Neural cell (in vitro differentiated cells): ENCODE results near the gene OXER1.

ENCODE experiments used
- CTCF ChIP-seq: fragments of 450-650 bp; IDR thresholded peaks from 2 replicates; pipeline ENCODE4 v1.5.1; 2014; ENCODE audit warnings: antibody characterized with exemption, mild to moderate bottlenecking, moderate library complexity; ENCODE audit not compliant: poor library complexity, severe bottlenecking
- EP300 ChIP-seq: fragments of 450-650 bp; conservative IDR thresholded peaks from 2 replicates; pipeline ENCODE4 v1.6.1; 2014; ENCODE audit warnings: antibody characterized with exemption, mild to moderate bottlenecking, moderate library complexity; ENCODE audit not compliant: poor library complexity, severe bottlenecking
- EZH2 ChIP-seq: fragments of 200-600, 300-800 bp; shearing (Covaris generic), sonication (generic); IDR thresholded peaks from 2 replicates; pipeline ENCODE4 v1.6.1; 2014; ENCODE audit warnings: antibody characterized with exemption, low read length, borderline replicate concordance, mild to moderate bottlenecking; ENCODE audit not compliant: insufficient read depth, poor library complexity, severe bottlenecking
- REST ChIP-seq: IDR thresholded peaks from 2 replicates; pipeline ENCODE4 v1.6.1; 2012; ENCODE audit warnings: borderline replicate concordance

DNA sequence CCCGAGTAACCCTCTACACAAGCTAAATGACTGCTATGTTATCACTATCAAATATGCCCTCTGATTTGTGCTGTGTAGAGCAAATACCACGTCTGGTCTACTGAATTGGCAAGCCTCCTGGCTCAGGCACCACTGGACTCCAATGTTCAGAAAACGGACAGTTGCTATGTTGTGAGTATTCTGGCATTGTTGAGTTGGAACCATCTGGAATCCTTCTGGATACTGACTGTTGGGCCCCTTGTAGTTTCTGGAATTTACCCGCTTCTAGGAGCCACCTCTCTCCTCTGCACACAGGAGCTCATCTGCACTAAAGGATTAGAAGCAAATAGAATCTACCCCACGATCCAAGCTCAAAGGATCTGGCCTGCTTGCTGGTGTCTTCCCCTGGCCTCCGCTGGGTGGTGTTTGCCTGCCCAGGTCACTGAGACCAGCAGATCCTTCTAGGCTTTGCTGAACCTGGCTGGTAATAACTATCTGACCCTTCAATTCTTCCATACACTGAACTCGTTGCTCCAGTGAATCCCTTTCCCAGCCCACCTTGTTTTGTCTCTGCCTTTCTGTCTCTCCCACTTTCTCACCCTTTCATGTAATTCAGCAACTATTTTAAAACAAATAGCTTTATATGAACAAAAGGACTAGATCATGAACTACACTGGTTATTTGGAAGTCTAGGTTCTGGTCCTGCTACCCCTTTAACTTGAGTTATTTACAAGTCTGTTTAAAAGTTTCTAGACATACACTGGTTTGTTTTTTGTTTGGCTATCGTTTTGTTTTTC lies 30.5 kb upstream of the OXER1 start:
- TF ChIP-seq CTCF: no peak
- no peak for TF ChIP-seq EP300
- no peak for TF ChIP-seq REST
- no peak for TF ChIP-seq EZH2
